NB4 (cell line): ENCODE data around the gene ZNF692.

Source experiments
- POLR2A ChIP-seq: IDR thresholded peaks from 2 replicates; pipeline ENCODE4 v1.6.1; 2011; ENCODE audit warnings: mild to moderate bottlenecking; ENCODE audit not compliant: insufficient read length; ENCODE audit errors: extremely low read depth
- TF ChIP-seq, protein P1 (sequence below): IDR thresholded peaks from one replicate; pipeline ENCODE4 v1.5.1; 2012; ENCODE audit warnings: low read depth, low read length

DNA sequence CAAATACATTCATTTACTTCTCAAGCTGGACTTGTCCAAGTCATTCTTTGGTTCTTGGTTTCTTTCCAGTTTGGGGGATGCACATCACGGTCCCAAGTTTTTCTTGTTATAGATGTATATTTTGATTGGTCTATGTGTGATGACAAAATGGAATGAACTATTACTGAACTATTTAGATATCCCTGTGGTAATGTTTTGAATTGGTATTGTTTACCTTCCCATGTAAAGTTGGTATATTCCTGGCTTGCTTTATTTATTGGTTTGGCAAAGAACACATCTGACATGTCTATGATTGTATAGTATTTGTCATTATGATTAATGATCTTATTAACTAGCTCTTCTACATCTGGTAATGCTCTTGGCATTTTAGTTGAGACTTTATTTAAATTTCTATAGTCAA is 22.4 kb upstream of the ZNF692 start:
- TF ChIP-seq, protein P1, sequence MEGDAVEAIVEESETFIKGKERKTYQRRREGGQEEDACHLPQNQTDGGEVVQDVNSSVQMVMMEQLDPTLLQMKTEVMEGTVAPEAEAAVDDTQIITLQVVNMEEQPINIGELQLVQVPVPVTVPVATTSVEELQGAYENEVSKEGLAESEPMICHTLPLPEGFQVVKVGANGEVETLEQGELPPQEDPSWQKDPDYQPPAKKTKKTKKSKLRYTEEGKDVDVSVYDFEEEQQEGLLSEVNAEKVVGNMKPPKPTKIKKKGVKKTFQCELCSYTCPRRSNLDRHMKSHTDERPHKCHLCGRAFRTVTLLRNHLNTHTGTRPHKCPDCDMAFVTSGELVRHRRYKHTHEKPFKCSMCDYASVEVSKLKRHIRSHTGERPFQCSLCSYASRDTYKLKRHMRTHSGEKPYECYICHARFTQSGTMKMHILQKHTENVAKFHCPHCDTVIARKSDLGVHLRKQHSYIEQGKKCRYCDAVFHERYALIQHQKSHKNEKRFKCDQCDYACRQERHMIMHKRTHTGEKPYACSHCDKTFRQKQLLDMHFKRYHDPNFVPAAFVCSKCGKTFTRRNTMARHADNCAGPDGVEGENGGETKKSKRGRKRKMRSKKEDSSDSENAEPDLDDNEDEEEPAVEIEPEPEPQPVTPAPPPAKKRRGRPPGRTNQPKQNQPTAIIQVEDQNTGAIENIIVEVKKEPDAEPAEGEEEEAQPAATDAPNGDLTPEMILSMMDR = no peak
- no peak for TF ChIP-seq POLR2A
